Lower leg skin (tissue), 3 donors: ENCODE measurements around the gene DENND2C.

Experiments
- CTCF ChIP-seq, 3 donors: fragments of 450-650 bp; IDR thresholded peaks; one replicate each; pipeline ENCODE4 v1.5.1; 2016; ENCODE audit warnings: antibody characterized with exemption in 3 of 3, mild to moderate bottlenecking in 3 of 3, moderate library complexity in 2 of 3
- POLR2A ChIP-seq, 2 donors: fragments of 450-650 bp; IDR thresholded peaks; one replicate each; pipeline ENCODE4 v1.6.1; 2016 to 2017; ENCODE audit warnings: antibody characterized with exemption in 2 of 2, mild to moderate bottlenecking in 1 of 2, moderate library complexity in 1 of 2

- TF ChIP-seq CTCF (IDR thresholded peaks at IDR 0.05) (no peak), POLR2A (IDR thresholded peaks at IDR 0.05) (no peak)
Measured at GRCh38 chr1:114676115-114676514, 6.3 kb upstream of the DENND2C start.
